ENCODE measurements around the gene LACRT. TPM values are rescaled to one million over a fixed set of nuclear protein-coding genes. Genes with fewer than 3 reads are reported as not detected.

LACRT gene
- total and polyA plus RNA-seq, 9 of the 15 experiments (the other 6 are each of a cell fraction or from before 2014, with no cell fraction given) = not detected

- TF ChIP-seq FOXP4 (CRISPR knock-in tag; IDR thresholded peaks at IDR 0.05; ENCODE audit: borderline replicate concordance) = no peak
- no peak for TF ChIP-seq ZNF280B (CRISPR knock-in tag; IDR thresholded peaks at IDR 0.05)
- no peak for TF ChIP-seq ZFPM2 (CRISPR knock-in tag; IDR thresholded peaks at IDR 0.05)
- TF ChIP-seq GATAD2B (IDR thresholded peaks at IDR 0.05; ENCODE audit: borderline replicate concordance) = no peak
These were observed 12.1 kb downstream of the LACRT start (continued) for GRCh38 chr12:54622463-54623183.

- Histone ChIP-seq H4K20me1 (replicated peaks; ENCODE audit: control insufficient read depth, insufficient read depth, low read length) (no peaks in the 10 kb centered on the region), H3K79me2 (ENCODE audit: control insufficient read depth, insufficient read depth, low read length) (no peaks in the 10 kb centered on the region), H3K27ac (ENCODE audit: extremely low read depth, low read depth, low read length) (no peak overlapping the region), H3K4me2 (ENCODE audit: insufficient read depth, low read length) (no peak overlapping the region), H3K4me3 (no peak overlapping the region), H3K9ac (ENCODE audit: insufficient read depth in 1 of 2, low read depth in 2 of 2, low read length in 2 of 2) (no peak overlapping the region; a peak in 1 of 4 replicates), H2AFZ (ENCODE audit: low read depth, low read length) (no peak overlapping the region), H3K27me3 (ENCODE audit: control insufficient read depth in 2 of 2, insufficient read depth in 2 of 2, low read length in 2 of 2) (peaks cover 0 to 28% of the 10 kb centered on the region in 2 experiments; a peak in 2 of 5 replicates), H3K9me1 (ENCODE audit: control insufficient read depth, insufficient read depth, low read length) (no peaks in the 10 kb centered on the region), H3K4me1 (replicated peaks in 1 of 2; ENCODE audit: control insufficient read depth in 2 of 2, insufficient read depth in 2 of 2, low read length in 2 of 2) (no peaks in the 10 kb centered on the region), H3K9me3 (replicated peaks; ENCODE audit: control insufficient read depth, insufficient read depth, low read depth, low read length) (no peaks in the 10 kb centered on the region), H3K36me3 (ENCODE audit: control insufficient read depth, insufficient read depth, low read length) (no peaks in the 10 kb centered on the region)
- POLR2A ChIA-PET = no interaction called here
- FAIRE-seq = no peak
- intact Hi-C loops (cut with micrococcal nuclease) (no loop called here), in situ Hi-C loops (cut with MboI) (no loop called here)
- WGBS (ENCODE audit: insufficient coverage, low coverage, missing lambda C conversion rate) = 0% methylated on average over 6 of the region's 6 CpGs
- no TSS peak for BruUV-seq (replicated peaks)
- ATAC-seq = no peak
- DNase-seq (ENCODE audit: extremely low read depth in 1 of 4, low spot score in 3 of 4) = no peak
- CTCF ChIA-PET (ENCODE audit: low intra/inter-chr PET ratio) = interaction anchor here (0.5 kb wide), 1 partner anchor 933 kb away, joined by 3 read pairs; no protein-coding TSS in a partner anchor
- TF ChIP-seq E4F1 (CRISPR knock-in tag; IDR thresholded peaks at IDR 0.05; ENCODE audit: borderline replicate concordance) (no peak), TEAD2 (tag; IDR thresholded peaks at IDR 0.05) (no peak), SPI1 (IDR thresholded peaks at IDR 0.05; ENCODE audit: borderline replicate concordance, low read depth, low read length) (peak; percentile 77)
These were observed 17.6 kb downstream of the LACRT start for GRCh38 chr12:54616933-54617680.

Measured in K562 (cell line).